GM23338 (cell line): ENCODE data around the gene MYO1A. TPM values are rescaled to one million over a fixed set of nuclear protein-coding genes. Genes with fewer than 3 reads are reported as not detected.

Experiments
- ATAC-seq: fragments of 200-7000 bp; cut with Tn5 transposase; 3 replicates; pipeline ENCODE4 v1.9.1; 2020
- DNase-seq: peaks from one replicate; pipeline ENCODE4 v3.0.0-alpha.2; 2015; ENCODE audit warnings: low spot score
- H2AFZ ChIP-seq: fragments of 200-600 bp; sonication (generic); 2 replicates; pipeline ENCODE4 v1.8.0; 2016; ENCODE audit warnings: antibody characterized with exemption, mild to moderate bottlenecking, moderate library complexity
- H3F3A ChIP-seq: fragments of 200-600 bp; sonication (generic); replicated peaks from 2 replicates; pipeline ENCODE4 v1.8.0; 2017; ENCODE audit warnings: antibody characterized with exemption, mixed run types, low read depth
- H3K27ac ChIP-seq: fragments of 200-600 bp; sonication (generic); 2 replicates; pipeline ENCODE4 v1.6.1; 2016; ENCODE audit warnings: low read depth
- H3K27me3 ChIP-seq: fragments of 200-600 bp; sonication (generic); 2 replicates; pipeline ENCODE4 v1.8.0; 2016; ENCODE audit warnings: mild to moderate bottlenecking, mixed run types, moderate library complexity; ENCODE audit not compliant: insufficient read depth
- H3K36me3 ChIP-seq: fragments of 200-600 bp; sonication (generic); 2 replicates; pipeline ENCODE4 v1.8.0; 2016; ENCODE audit warnings: mild to moderate bottlenecking; ENCODE audit not compliant: insufficient read depth
- H3K4me1 ChIP-seq: fragments of 200-600 bp; sonication (generic); 2 replicates; pipeline ENCODE4 v1.8.0; 2016; ENCODE audit warnings: mild to moderate bottlenecking, moderate library complexity; ENCODE audit not compliant: insufficient read depth
- H3K4me2 ChIP-seq: fragments of 200-600 bp; sonication (generic); 2 replicates; pipeline ENCODE4 v1.7.1; 2017; ENCODE audit warnings: mixed run types
- H3K4me3 ChIP-seq: fragments of 200-600 bp; sonication (generic); 2 replicates; pipeline ENCODE4 v1.6.1; 2016; ENCODE audit warnings: mixed run types
- H3K79me2 ChIP-seq: fragments of 200-600 bp; sonication (generic); replicated peaks from 2 replicates; pipeline ENCODE4 v1.8.0; 2017; ENCODE audit warnings: mild to moderate bottlenecking; ENCODE audit not compliant: insufficient read depth
- H3K9me2 ChIP-seq: fragments of 200-600 bp; sonication (generic); 2 replicates; pipeline ENCODE4 v1.8.0; 2017; ENCODE audit not compliant: insufficient read depth
- H4K20me1 ChIP-seq: fragments of 200-600 bp; sonication (generic); replicated peaks from 2 replicates; pipeline ENCODE4 v1.8.0; 2017; ENCODE audit warnings: mild to moderate bottlenecking; ENCODE audit not compliant: insufficient read depth
- H3K27ac Mint-ChIP-seq: 2 replicates; pipeline ENCODE4 v1.8.0; 2020; ENCODE audit warnings: inconsistent platforms, mild to moderate bottlenecking, moderate library complexity, mixed read lengths
- H3K27me3 Mint-ChIP-seq: 3 replicates; pipeline ENCODE4 v1.8.0; 2022; ENCODE audit warnings: low read depth, mild to moderate bottlenecking, moderate library complexity, mixed read lengths, inconsistent platforms; ENCODE audit not compliant: insufficient read depth, poor library complexity
- H3K36me3 Mint-ChIP-seq: 3 replicates; pipeline ENCODE4 v1.8.0; 2021; ENCODE audit warnings: low read depth, mild to moderate bottlenecking, inconsistent platforms, moderate library complexity, mixed read lengths
- H3K4me1 Mint-ChIP-seq: 3 replicates; pipeline ENCODE4 v1.8.0; 2020; ENCODE audit warnings: mild to moderate bottlenecking, inconsistent platforms, mixed read lengths
- H3K4me3 Mint-ChIP-seq: 3 replicates; pipeline ENCODE4 v1.8.0; 2021; ENCODE audit warnings: moderate library complexity, mild to moderate bottlenecking, inconsistent platforms, mixed read lengths
- H3K9me3 Mint-ChIP-seq: 3 replicates; pipeline ENCODE4 v1.8.0; 2020; ENCODE audit warnings: moderate library complexity, mild to moderate bottlenecking, inconsistent platforms, mixed read lengths
- CTCF ChIP-seq, 2 experiments: fragments of 200-600 bp in 1 of 2; sonication (generic) in 1 of 2; conservative IDR thresholded peaks; 2 replicates each; pipeline versions ENCODE4 v1.5.1 to v1.6.1; 2016 to 2017; ENCODE audit warnings: antibody characterized with exemption in 2 of 2, low read depth in 2 of 2, mild to moderate bottlenecking in 2 of 2, moderate library complexity in 1 of 2
- ETS1 ChIP-seq: IDR thresholded peaks from 2 replicates; pipeline ENCODE4 v1.6.1; 2016; ENCODE audit warnings: antibody characterized with exemption
- EZH2 ChIP-seq: fragments of 200-600 bp; sonication (generic); IDR thresholded peaks from one replicate; pipeline ENCODE4 v1.8.0; 2017; ENCODE audit warnings: antibody characterized with exemption, mild to moderate bottlenecking, low read depth; ENCODE audit not compliant: unreplicated experiment
- EZH2phosphoT487 ChIP-seq: fragments of 200-600 bp; sonication (generic); IDR thresholded peaks from one replicate; pipeline ENCODE4 v1.8.1; 2018; ENCODE audit warnings: antibody characterized with exemption; ENCODE audit not compliant: unreplicated experiment
- REST ChIP-seq: IDR thresholded peaks from one replicate; pipeline ENCODE4 v1.6.1; 2018; ENCODE audit warnings: antibody characterized with exemption; ENCODE audit not compliant: unreplicated experiment
- STAT1 ChIP-seq: IDR thresholded peaks from one replicate; pipeline ENCODE4 v1.6.1; 2016; ENCODE audit warnings: antibody characterized with exemption; ENCODE audit not compliant: unreplicated experiment
- ZNF114 ChIP-seq: fragments of 250-450 bp; sonication (Bioruptor Pico); IDR thresholded peaks from 2 replicates; pipeline ENCODE4 v1.5.0; 2020; ENCODE audit warnings: mild to moderate bottlenecking, moderate library complexity
- ZNF462 ChIP-seq: fragments of 250-450 bp; sonication (Bioruptor Pico); IDR thresholded peaks from 2 replicates; pipeline ENCODE4 v1.5.0; 2020; ENCODE audit warnings: mild to moderate bottlenecking, moderate library complexity
- polyA plus RNA-seq: library from polyadenylated mRNA; unstranded; fragments of >200 nt; fragmentation: Nextera tagmentation; extraction: Ambion mirVana; gene quantifications from 2 replicates; pipeline ENCODE4 v1.2.1, GENCODE V29; 2016
- total RNA-seq: library from RNA; depleted of rRNA; stranded (reverse); fragments of >200 nt; shearing (Covaris generic); gene quantifications from 2 replicates; pipeline ENCODE4 v1.2.3, GENCODE V29; 2014

The MYO1A gene
- total and polyA plus RNA-seq, 2 experiments from 2014 or later, result not detected

- no peak for TF ChIP-seq CTCF (conservative IDR thresholded peaks at IDR 0.05; ENCODE audit: low read depth in 2 of 2)
- no peak for TF ChIP-seq ZNF462 (CRISPR knock-in tag)
- no peak for TF ChIP-seq EZH2phosphoT487
Measured at GRCh38 chr12:57027011-57027804, 22.7 kb downstream of the MYO1A start (continued).

- Mint-ChIP-seq H3K27me3 (peaks cover 10% of the 10 kb centered on the region), H3K4me1 (peaks cover 21% of the 10 kb centered on the region), H3K27ac (no peak overlapping the region), H3K36me3 (no peaks in the 10 kb centered on the region; the same call in 2 of the 3 replicates), H3K4me3 (no peak overlapping the region), H3K9me3 (no peaks in the 10 kb centered on the region)
- Histone ChIP-seq H3K36me3 (no peaks in the 10 kb centered on the region), H4K20me1 (no peaks in the 10 kb centered on the region), H2AFZ (no peak overlapping the region), H3K4me2 (no peak overlapping the region), H3K27me3 (no peaks in the 10 kb centered on the region), H3K4me1 (peaks cover 9% of the 10 kb centered on the region; the same call in 1 of the 2 replicates), H3K9me2 (no peaks in the 10 kb centered on the region), H3K27ac (no peak overlapping the region), H3F3A (no peaks in the 10 kb centered on the region), H3K4me3 (no peak overlapping the region), H3K79me2 (no peaks in the 10 kb centered on the region)
- DNase-seq, result no peak
- no peak; the same call in 2 of the 3 replicates for ATAC-seq
- TF ChIP-seq EZH2 (no peak), CTCF (conservative IDR thresholded peaks at IDR 0.05; ENCODE audit: low read depth in 2 of 2) (no peak), ETS1 (no peak), STAT1 (no peak), REST (no peak), ZNF114 (CRISPR knock-in tag) (no peak)
Measured at GRCh38 chr12:57025196-57025595, 24.7 kb downstream of the MYO1A start.
